Stomach (tissue), 9 donors: ENCODE results near the gene CYB5R4. TPM values are rescaled to one million over a fixed set of nuclear protein-coding genes. Genes with fewer than 3 reads are reported as not detected.

Experiments
- DNase-seq, 2 donors: peaks; one replicate each; pipeline versions ENCODE4 v3.0.0 to v3.0.0-alpha.2; 2013 to 2019
- H3K27ac ChIP-seq, 5 donors: fragments of 200-600 bp in 4 of 5; sonication (generic) in 4 of 5; one replicate each; pipeline ENCODE4 v1.5.1; 2013 to 2019; ENCODE audit warnings: mild to moderate bottlenecking in 1 of 5, moderate library complexity in 1 of 5
- H3K27me3 ChIP-seq, 3 donors: fragments of 200-600 bp; sonication (generic); one replicate each; pipeline ENCODE4 v1.5.1; 2017 to 2019; ENCODE audit warnings: mixed run types in 1 of 3
- H3K36me3 ChIP-seq, 4 donors: fragments of 200-600 bp; sonication (generic); 1 replicate in 3 of 4; 2 replicates in 1 of 4; pipeline ENCODE4 v1.5.1; 2016 to 2019
- H3K4me1 ChIP-seq, 4 donors: fragments of 200-600 bp; sonication (generic); one replicate each; pipeline ENCODE4 v1.5.1; 2016 to 2019
- H3K4me3 ChIP-seq, 4 donors: fragments of 200-600 bp; sonication (generic) in 3 of 4; one replicate each; pipeline ENCODE4 v1.5.1; 2016 to 2019; ENCODE audit warnings: mild to moderate bottlenecking in 1 of 4
- H3K9me3 ChIP-seq, 4 donors: fragments of 200-600 bp; sonication (generic); one replicate each; pipeline ENCODE4 v1.5.1; 2016 to 2019
- EP300 ChIP-seq: sonication (generic); formaldehyde crosslinking; IDR thresholded peaks from one replicate; pipeline ENCODE4 v1.6.1; 2017; ENCODE audit warnings: antibody characterized with exemption
- POLR2A ChIP-seq, 4 donors: fragments of 450-650 bp; IDR thresholded peaks; one replicate each; pipeline ENCODE4 v1.6.1; 2016; ENCODE audit warnings: antibody characterized with exemption in 4 of 4, control low read depth in 2 of 4, mild to moderate bottlenecking in 1 of 4, moderate library complexity in 1 of 4
- POLR2AphosphoS5 ChIP-seq, 3 donors: sonication (generic); formaldehyde crosslinking; IDR thresholded peaks; one replicate each; pipeline ENCODE4 v1.6.1; 2016; ENCODE audit warnings: antibody characterized with exemption in 3 of 3
- WGBS, 5 donors: extraction: QIAGEN DNeasy Blood & Tissue Kit in 3 of 5; methylation state at CpG; one replicate each; pipeline versions ENCODE4 v1.1.5 to v1.1.7; 2013 to 2018; 5-methylcytosine and 5-hydroxymethylcytosine counted together
- intact Hi-C: fragments of 100-400 bp; cut with DNase I; formaldehyde crosslinking; loops from one replicate; pipeline ENCODE4 v1.15.1; 2023; ENCODE audit warnings: low total_unique reads
- polyA plus RNA-seq, 3 donors: library from polyadenylated mRNA; stranded (reverse); fragments of 200-250 nt; gene quantifications; one replicate each; pipeline ENCODE4 v1.2.3, GENCODE V29; 2013
- total RNA-seq, 5 donors: library from RNA; depleted of rRNA; stranded (reverse); fragments of >200 nt; gene quantifications; one replicate each; pipeline versions ENCODE4 v1.1.0 to v1.2.3, GENCODE V29; 2014 to 2016
- TF ChIP-seq, protein P1 (sequence below), 7 experiments: fragments of 450-650 bp in 4 of 7; fragments of 200-600 bp in 3 of 7; sonication (generic) in 3 of 7; IDR thresholded peaks; one replicate each; pipeline ENCODE4 v1.5.1; 2016 to 2019; ENCODE audit warnings: antibody characterized with exemption in 7 of 7, control low read depth in 2 of 7, mild to moderate bottlenecking in 1 of 7
- donor health status: healthy with polysubstance abuse.
- donor health status: Bipolar disorder and iron deficiency.
- donor health status: healthy.

The CYB5R4 gene
- total and polyA plus RNA-seq, 8 donors, result 0.89 to 50.7 (median 12.4) TPM

DNA sequence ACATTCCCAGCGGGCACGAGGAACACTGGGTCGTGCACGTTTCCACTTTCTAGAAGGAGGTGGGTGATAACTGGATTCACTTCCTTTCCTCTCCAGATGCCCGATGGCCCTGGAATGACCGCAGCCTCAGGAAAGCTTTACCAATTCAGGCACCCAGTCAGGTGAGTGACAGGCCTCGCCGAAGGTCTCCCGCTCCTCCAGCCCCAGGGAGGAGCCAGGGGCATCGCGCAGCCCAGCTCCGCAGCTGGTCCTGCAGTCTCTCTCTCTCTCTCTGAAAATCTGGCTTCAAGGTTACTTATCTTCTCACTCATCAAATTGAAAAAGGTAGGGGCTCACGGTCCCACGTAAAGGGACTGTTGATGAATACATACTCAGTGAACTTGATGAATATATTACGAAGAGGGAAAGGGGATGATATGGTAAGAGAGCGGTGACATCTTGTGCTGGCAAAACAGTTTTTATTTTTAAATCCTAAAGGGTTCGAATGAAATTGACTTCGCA, 5.4 kb upstream of the CYB5R4 start:
- intact Hi-C loops, result no loop called here
- DNase-seq, result no peak
- 11 to 15% (median 11%) methylated on average over 13 to 18 of the region's 18 CpGs for WGBS, 5 donors
- peak overlapping the region; percentile 49 to 68 (median 55) for H3K4me3 ChIP-seq
- peaks cover 6 to 53% (median 44%) of the 10 kb centered on the region in 3 donors for H3K27me3 ChIP-seq
- TF ChIP-seq POLR2A (IDR thresholded peaks at IDR 0.05), result no peak
- no peak for TF ChIP-seq POLR2AphosphoS5 (IDR thresholded peaks at IDR 0.05)
- TF ChIP-seq EP300, result no peak
- TF ChIP-seq, protein P1, sequence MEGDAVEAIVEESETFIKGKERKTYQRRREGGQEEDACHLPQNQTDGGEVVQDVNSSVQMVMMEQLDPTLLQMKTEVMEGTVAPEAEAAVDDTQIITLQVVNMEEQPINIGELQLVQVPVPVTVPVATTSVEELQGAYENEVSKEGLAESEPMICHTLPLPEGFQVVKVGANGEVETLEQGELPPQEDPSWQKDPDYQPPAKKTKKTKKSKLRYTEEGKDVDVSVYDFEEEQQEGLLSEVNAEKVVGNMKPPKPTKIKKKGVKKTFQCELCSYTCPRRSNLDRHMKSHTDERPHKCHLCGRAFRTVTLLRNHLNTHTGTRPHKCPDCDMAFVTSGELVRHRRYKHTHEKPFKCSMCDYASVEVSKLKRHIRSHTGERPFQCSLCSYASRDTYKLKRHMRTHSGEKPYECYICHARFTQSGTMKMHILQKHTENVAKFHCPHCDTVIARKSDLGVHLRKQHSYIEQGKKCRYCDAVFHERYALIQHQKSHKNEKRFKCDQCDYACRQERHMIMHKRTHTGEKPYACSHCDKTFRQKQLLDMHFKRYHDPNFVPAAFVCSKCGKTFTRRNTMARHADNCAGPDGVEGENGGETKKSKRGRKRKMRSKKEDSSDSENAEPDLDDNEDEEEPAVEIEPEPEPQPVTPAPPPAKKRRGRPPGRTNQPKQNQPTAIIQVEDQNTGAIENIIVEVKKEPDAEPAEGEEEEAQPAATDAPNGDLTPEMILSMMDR (IDR thresholded peaks at IDR 0.05), result no peak
- H3K27ac ChIP-seq, result peak overlapping the region in 1 of 5 donors; percentile 29
- H3K4me1 ChIP-seq, result peaks cover 3 to 30% (median 19%) of the 10 kb centered on the region in 4 donors
- no peaks in the 10 kb centered on the region for H3K9me3 ChIP-seq
- no peaks in the 10 kb centered on the region for H3K36me3 ChIP-seq

DNA sequence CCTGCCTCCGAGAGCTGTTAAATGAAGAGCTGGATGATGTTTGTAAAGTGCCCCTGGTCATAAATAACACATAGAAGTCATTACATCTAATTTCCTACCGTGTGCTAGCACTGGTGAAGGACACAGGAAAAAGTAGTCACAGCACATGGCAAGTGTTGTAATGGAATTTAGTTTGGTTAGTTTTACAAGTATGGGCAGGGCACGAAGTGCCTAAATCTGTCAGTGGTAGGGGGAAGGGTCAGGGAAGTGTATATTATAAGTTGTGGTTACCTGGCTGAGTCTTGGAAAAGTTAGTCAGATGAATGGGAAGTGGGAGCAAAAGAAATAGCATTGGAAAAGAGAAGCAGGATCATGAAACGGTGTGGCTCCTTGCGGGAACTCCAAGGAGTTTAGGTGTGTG, 4.7 kb upstream of the CYB5R4 start:
- TF ChIP-seq POLR2AphosphoS5 (IDR thresholded peaks at IDR 0.05), result no peak
- no peak for TF ChIP-seq EP300
- TF ChIP-seq POLR2A (IDR thresholded peaks at IDR 0.05), result no peak
- TF ChIP-seq, protein P1 (IDR thresholded peaks at IDR 0.05), result no peak
- H3K9me3 ChIP-seq, result no peaks in the 10 kb centered on the region
- intact Hi-C loops, result no loop called here
- peaks cover 4 to 32% (median 22%) of the 10 kb centered on the region in 4 donors for H3K4me1 ChIP-seq
- 48 to 56% (median 48%) methylated on average over 5 of the region's 5 CpGs for WGBS, 5 donors
- H3K4me3 ChIP-seq, result no peak overlapping the region
- DNase-seq, result no peak
- H3K27me3 ChIP-seq, result peaks cover 6 to 53% (median 44%) of the 10 kb centered on the region in 3 donors
- H3K36me3 ChIP-seq, result no peaks in the 10 kb centered on the region
- H3K27ac ChIP-seq, result no peak overlapping the region

DNA sequence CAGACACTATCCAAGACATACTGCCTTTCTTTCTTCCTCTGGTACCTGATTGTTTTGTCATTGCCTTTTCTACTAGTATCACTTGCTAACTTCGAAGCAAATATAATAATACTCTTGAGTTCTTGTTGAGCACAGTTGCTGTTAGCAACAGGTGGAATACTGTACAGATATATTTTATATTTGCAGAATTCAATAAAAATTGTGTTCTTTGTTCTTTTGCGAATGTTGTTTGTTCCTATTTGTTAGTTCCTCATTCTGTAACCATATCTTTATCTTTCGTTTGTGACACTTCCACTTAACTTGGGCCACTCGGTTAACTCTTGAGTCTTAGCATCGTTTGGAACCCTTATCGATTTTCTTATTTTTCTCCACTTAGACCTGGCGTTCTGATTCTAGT, 868 bp downstream of the CYB5R4 start:
- no peak for DNase-seq
- intact Hi-C loops, result no loop called here
- Histone ChIP-seq H3K9me3 (no peaks in the 10 kb centered on the region), H3K36me3 (peaks cover 0 to 15% (median 12%) of the 10 kb centered on the region in 4 donors), H3K4me1 (peaks cover 4 to 41% (median 26%) of the 10 kb centered on the region in 4 donors), H3K27me3 (peaks cover 0 to 4% (median under 1%) of the 10 kb centered on the region in 3 donors), H3K4me3 (peak overlapping the region; percentile 58 to 85 (median 76)), H3K27ac (peak overlapping the region in 4 of 5 donors; percentile 87 to 97 (median 88))
- WGBS, 5 donors, result 10 to 19% (median 15%) methylated on average over 7 of the region's 7 CpGs
- TF ChIP-seq EP300, result no peak

DNA sequence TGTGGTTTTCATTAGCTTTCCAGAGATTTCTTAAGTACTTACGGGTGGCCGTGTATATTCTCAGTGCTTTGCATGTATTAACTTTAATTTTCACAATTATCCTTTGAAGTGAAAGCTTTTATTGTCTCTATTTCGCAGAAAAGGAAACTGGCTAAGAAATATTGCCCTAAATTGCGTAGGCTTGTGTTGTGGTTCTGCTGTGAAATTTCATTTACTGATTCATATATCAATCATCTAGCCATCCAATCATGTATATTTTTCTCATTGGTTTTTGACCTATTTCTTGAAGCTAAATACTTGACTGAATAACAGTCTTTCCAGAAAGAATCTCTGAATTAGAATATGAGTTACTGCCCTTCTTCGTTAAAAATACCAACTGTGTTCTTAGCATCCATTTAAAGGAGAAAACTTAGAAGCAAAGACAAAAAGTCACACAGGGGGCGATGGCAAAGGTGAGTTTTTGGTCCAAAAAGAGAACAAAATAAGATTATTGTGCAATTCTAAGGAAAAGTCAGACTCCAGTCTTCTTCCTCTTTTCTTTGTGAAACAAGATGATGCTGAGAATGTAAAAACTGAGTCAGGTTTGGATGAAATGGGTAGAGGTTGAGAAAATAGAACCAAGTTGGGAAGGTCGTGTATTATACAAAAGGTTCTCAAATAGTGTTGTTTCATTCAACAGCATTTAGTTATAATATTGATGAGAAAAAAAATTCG, 1.4 kb downstream of the CYB5R4 start:
- no peak for DNase-seq
- H3K27me3 ChIP-seq, result no peaks in the 10 kb centered on the region
- H3K27ac ChIP-seq, result peak overlapping the region in 2 of 5 donors; percentile 33 to 97
- WGBS, 5 donors, result 70 to 81% (median 73%) methylated on average over 8 of the region's 8 CpGs
- peaks cover 4 to 41% (median 26%) of the 10 kb centered on the region in 4 donors for H3K4me1 ChIP-seq
- H3K36me3 ChIP-seq, result peaks cover 0 to 20% (median 18%) of the 10 kb centered on the region in 4 donors
- H3K4me3 ChIP-seq, result peak overlapping the region in 2 of 4 donors; percentile 75 to 85
- intact Hi-C loops, result no loop called here
- TF ChIP-seq, protein P1 (IDR thresholded peaks at IDR 0.05), result no peak
- no peak for TF ChIP-seq POLR2AphosphoS5 (IDR thresholded peaks at IDR 0.05)
- TF ChIP-seq POLR2A (IDR thresholded peaks at IDR 0.05), result no peak
- TF ChIP-seq EP300, result no peak
- no peaks in the 10 kb centered on the region for H3K9me3 ChIP-seq
